Myocyte (in vitro differentiated cells): ENCODE results near the gene TRPM8. TPM values are rescaled to one million over a fixed set of nuclear protein-coding genes. Genes with fewer than 3 reads are reported as not detected.
"Not testable (repeated sequence)": the region's sequence is repeated elsewhere in the genome, so short reads cannot be mapped to it uniquely, and the experiment has no call there.

Experiments
- DNase-seq: peaks from one replicate; pipeline ENCODE4 v3.0.0-alpha.2; 2012; ENCODE audit warnings: low read depth
- total RNA-seq: library from RNA; depleted of rRNA; stranded (reverse); fragments of >200 nt; gene quantifications from 2 replicates; pipeline ENCODE4 v1.2.3, GENCODE V29; 2014

TRPM8 gene
- total RNA-seq, 1 donor from 2014 or later = 1.4 TPM

DNA sequence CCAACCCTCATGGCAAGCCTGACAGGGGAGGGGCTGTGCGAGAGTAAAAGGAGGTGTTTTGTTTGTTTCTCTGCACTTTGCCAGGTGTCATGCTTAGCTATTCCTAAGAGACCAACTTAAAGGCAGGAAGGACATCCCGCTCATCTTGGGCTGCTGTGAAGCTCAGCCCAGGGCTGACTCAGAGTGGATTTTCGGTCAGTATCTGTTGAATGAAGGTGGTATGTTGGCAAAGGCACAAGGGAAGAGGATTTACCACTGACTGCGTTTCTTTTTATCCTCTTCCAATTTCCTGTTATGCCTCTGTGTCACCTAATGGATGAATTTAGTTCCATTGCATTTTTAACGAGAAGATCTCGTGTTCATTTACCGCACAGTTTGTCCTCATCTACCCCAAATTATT is 18.9 kb downstream of the TRPM8 start:
- DNase-seq = no peak

DNA sequence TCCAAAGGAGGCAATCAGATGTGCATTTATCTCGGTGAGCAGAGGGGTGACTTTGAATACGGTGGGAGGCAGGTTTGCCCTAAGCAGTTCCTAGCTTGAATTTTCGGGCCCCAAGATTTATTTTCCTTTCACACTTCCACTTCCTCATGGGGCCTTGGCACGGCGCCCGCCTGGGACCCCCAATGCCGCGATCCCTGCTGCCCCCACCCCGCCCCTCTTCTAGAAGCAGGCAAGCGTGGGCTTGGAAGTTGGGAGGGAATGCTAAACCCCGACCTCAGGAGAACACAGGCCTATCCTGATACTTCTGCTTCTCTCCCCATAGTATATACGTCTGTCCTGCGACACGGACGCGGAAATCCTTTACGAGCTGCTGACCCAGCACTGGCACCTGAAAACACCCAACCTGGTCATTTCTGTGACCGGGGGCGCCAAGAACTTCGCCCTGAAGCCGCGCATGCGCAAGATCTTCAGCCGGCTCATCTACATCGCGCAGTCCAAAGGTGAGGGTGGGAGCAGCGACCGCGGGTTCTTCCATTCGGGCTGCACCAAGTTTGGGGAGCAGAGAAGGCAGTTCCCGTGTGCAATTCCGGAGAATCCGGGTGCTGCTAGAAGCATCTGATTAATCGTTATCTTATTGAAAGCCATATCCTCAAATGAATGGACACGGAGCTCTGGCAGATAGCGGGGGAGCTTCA is 21.6 kb downstream of the TRPM8 start:
- peak; percentile 13 for DNase-seq

- DNase-seq = peak; percentile 44
Measured at GRCh38 chr2:233940376-233941276, 23.5 kb downstream of the TRPM8 start.

DNA sequence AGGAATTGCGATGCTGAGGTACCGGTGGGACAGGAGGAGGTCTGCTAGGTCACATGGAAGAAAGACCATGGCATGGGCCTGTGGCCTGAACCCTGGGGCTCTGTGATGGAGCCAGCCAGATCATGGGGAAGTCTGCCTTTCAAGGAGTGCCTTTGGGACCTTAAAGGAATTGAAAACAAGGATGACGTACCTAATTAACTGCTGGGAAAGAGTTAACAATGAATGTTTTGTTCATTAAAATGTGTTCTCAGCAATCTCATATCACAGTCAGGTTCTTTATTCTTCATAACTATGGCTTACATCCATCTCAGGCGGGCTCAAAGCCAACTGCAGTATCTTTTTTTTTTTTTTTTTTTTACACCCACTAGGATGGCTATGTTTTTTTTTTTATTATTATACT is 25.6 kb downstream of the TRPM8 start:
- DNase-seq = no peak

GRCh38 chr2:233944269-233944668 is 27.1 kb downstream of the TRPM8 start:
- no peak for DNase-seq

DNA sequence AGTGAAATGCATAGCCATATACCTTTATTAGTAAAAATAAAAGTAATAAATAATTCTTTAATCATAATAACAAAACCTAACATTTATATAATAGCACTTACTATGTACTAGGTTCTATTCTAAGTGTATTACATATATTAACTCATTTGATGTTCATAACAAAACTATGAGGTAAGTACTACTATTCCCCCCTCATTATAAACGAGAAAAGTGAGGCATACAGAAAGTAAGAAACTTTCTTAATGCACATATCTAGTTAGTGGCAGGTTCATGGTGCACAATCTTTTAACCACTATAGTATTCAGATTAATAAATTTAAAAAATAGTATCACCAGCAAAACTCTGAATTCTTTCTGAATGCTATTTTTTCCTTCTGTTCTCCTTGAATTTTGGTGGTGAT is 27.5 kb downstream of the TRPM8 start:
- no peak for DNase-seq

GRCh38 chr2:233945146-233945545 is 28.0 kb downstream of the TRPM8 start:
- DNase-seq = no peak

- DNase-seq = no peak
Measured at GRCh38 chr2:233950078-233950825, 33.1 kb downstream of the TRPM8 start.

GRCh38 chr2:233952335-233952734 is 35.2 kb downstream of the TRPM8 start:
- DNase-seq = no peak

DNA sequence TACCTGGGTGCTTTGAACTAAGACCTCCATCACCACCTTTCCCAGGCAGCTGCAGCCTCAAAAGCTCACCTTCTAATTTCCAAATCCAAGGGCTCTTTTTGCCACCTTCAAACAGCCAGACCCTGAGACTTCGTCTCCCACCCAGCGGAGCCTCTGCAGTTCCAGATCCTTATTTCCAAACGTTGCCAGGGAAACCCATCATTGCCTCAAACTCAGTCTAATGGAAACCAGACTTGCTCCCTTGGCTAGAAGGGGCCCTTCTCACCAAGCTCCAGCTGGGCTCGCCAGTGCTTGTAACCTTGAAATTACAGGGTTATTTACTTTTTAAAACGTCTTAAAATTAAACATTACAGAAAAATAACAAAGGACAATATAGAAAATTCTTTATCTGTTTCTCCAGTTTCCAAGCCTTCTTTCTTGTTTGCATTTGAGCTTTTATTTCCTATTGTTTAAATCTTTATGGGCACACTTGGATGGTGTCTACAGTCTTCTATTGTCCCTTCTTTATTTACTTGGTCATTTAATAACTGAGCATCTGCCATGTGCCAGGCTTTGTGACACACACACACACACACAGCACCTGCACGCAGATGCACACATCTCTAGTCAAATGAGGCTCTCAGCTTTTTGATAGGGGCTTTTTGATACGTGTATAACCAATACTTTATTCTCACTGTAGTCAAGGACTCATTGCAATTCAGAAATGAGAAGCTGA is 36.1 kb downstream of the TRPM8 start:
- no peak for DNase-seq

DNA sequence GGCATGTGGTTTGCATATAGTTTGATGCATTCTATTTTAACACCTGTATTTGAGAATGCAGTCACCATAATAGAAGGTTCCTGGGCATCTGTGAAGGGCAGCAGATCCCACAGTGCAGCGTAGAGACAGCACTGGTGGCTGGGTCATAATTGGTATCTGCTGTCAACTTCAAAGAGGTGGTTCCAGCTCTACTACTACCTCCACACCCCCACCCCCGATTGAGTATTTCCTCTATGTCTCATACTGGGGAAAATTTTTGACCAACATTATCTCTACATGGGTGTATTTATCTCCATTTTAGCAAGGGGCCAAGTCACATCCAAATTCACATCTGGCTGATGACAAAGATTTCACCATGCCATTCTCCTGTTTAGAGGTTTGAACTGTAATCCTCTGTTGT is 43.0 kb downstream of the TRPM8 start:
- no peak for DNase-seq

DNA sequence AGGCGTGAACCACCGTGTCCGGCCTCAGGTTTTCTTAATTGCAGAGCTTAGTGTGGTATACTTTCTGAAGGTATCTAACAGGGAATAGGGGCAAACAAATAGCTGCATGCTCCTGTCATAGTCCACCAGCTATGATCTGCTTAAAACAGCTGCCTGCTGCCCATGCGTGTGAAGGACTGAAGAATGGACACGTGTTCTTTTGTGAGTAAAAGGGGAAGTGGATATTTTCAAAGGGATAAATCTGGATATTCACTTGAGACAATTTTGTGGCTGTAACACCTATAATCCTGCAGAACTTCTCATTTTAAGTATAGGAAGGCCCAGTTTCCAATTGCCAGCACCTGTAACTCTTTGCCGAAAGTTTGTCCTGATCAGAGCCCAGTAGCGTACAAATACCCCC is 44.7 kb downstream of the TRPM8 start:
- DNase-seq = no peak

- DNase-seq = peak; percentile 90
Measured at GRCh38 chr2:233964581-233964980, 47.4 kb downstream of the TRPM8 start.

DNA sequence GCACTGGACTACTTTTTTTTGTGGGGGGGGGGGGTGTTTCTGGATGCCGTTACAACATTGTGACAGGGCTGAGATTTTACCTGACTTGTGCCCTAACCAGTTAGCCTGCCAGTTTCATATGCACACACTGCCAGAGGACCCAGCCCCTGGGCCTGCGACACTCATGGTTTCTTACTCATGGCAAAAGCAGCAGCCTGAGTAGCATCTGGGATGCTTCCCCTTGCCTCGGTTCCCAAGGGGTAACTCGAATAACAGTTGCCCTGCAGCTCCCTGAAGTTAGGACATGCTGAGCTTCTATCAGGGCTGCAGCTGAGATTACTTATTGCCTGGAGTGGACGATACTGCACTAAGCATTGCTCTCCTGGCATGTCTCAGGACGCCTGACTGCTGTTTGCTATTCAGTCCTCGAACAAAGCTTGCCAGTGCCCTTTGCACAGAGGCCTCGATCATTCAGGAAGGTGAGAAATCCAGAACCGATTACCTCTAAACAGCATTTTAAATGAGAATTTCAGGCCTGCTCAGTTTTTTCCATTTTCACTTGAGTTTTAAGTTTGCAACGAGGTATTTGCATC is 47.9 kb downstream of the TRPM8 start:
- peak; percentile 82 for DNase-seq

DNA sequence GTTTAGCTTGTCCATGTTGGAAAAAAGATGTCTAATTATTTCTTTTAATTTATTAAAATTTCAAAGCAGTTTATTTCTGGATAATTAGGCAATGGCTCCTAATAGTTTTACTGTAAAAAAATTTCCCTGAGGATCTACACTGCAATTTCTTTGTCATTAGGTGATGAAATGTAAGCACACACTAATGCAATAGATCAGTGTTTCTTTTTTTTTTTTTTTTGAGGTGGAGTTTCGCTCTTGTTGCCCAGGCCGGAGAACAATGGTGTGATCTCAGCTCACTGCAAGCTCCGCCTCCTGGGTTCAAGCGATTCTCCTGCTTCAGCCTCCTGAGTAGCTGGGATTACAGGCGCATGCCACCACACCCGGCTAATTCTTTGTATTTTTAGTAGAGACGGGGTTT is 48.5 kb downstream of the TRPM8 start:
- not testable (repeated sequence) for DNase-seq

DNA sequence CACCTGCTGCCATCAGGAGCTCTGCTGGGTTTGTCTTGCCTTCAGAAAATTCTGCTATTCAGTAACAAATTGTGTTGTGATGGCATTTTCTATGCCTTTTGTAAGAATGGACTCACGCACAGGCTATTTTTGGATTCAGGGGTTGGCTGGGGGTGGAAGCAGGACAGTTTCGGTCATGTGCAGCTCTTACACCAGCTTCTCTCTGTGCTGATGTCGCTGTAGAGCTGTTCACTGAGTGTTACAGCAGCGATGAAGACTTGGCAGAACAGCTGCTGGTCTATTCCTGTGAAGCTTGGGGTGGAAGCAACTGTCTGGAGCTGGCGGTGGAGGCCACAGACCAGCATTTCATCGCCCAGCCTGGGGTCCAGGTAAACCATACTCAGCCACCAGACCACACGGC is 49.2 kb downstream of the TRPM8 start:
- peak; percentile 95 for DNase-seq

DNA sequence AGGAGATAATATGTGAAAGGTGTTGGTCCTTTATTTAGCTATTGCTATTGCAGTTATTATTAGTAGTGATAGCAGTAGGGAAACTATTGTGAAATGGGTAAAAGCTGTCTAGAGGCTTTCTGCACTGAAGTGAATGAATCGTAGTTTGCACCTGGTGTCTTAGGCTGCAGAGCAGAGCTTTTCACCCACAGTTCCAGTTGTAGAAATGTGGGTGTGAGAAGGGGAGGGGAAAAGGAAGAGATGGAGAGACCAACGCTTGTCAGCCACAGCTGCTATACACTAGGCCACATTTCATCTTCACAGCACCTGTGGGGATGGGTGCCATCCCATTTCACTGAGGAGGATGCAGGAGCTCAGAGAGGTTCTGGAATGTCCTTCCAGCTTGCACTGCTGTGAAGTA is 50.0 kb downstream of the TRPM8 start:
- DNase-seq = peak; percentile 64

DNA sequence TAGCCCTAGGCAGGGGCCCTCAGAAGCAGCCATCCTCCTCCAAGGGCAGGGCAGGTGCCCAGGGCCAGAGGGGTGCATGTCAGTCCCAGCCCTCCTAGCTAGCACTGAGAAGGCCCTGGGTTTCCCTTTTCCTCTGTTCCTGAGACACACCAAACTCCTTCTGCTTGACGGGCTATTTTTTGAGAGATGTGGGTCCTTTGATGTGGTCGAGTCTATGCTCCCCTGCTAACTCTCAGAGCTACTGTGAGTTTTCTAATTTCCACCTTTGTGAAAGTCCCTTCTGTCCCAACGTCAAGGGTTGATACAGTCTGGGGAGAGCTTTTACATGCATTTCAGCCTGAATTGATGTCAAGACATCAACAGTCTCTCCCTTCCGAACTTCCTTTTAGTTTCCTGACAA is 51.4 kb downstream of the TRPM8 start:
- no peak for DNase-seq

GRCh38 chr2:233972460-233972859 is 55.3 kb downstream of the TRPM8 start:
- not testable (repeated sequence) for DNase-seq

GRCh38 chr2:233972941-233973575 is 55.9 kb downstream of the TRPM8 start:
- DNase-seq = no peak
